ENCODE data around the gene WDR41. TPM values are rescaled to one million over a fixed set of nuclear protein-coding genes. Genes with fewer than 3 reads are reported as not detected.

The WDR41 gene
- total and polyA plus RNA-seq, 8 donors = 7.4 to 27.4 (median 17.8) TPM

GRCh38 chr5:77398458-77398857, 93.7 kb downstream of the WDR41 start:
- H3K4me3 ChIP-seq = no peak overlapping the region
- H3K27ac ChIP-seq = no peak overlapping the region
- TF ChIP-seq CTCF (IDR thresholded peaks at IDR 0.05) = no peak
- 93 to 97% methylated on average over 13 of the region's 13 CpGs for WGBS, 2 donors
- H3K9me3 ChIP-seq = no peaks in the 10 kb centered on the region
- intact Hi-C loops (cut with DNase I) = no loop called here
- no peaks in the 10 kb centered on the region for H3K27me3 ChIP-seq
- FAIRE-seq (no peak), ATAC-seq (no peak), DNase-seq (no peak)
- H3K4me1 ChIP-seq = no peaks in the 10 kb centered on the region
- no peaks in the 10 kb centered on the region for H3K36me3 ChIP-seq

- Histone ChIP-seq H3K27me3 (no peaks in the 10 kb centered on the region), H3K4me1 (no peaks in the 10 kb centered on the region), H3K9me3 (no peaks in the 10 kb centered on the region), H3K4me3 (no peak overlapping the region), H3K27ac (no peak overlapping the region), H3K36me3 (no peaks in the 10 kb centered on the region)
- ATAC-seq (no peak), FAIRE-seq (no peak), DNase-seq (no peak)
- intact Hi-C loops (cut with DNase I) = no loop called here
- 69 to 74% methylated on average over 5 of the region's 5 CpGs for WGBS, 2 donors
- TF ChIP-seq CTCF (IDR thresholded peaks at IDR 0.05) = no peak
Observed at GRCh38 chr5:77397686-77398292, 94.3 kb downstream of the WDR41 start.

DNA sequence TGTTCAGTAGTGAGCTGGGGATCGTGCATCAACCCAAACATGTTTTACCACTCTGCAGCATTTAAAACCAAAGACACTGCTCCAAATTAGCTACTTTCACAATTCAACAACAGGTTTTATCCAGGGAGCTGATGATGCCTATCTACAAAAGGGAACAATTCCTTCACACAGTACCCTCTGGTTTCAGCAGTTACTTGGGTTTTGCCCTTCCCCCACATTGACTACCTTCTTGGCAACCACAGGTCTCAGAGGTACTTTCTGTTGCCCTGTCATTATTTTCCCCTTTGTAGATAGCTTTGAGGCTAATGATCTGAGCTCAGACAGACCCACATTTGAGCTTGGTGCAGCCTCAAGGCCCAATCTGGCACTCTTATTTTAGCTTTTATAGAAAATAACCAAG, 96.1 kb downstream of the WDR41 start:
- no peak overlapping the region for H3K27ac ChIP-seq
- no peaks in the 10 kb centered on the region for H3K9me3 ChIP-seq
- H3K4me3 ChIP-seq = no peak overlapping the region
- no peaks in the 10 kb centered on the region for H3K4me1 ChIP-seq
- no peak for FAIRE-seq
- DNase-seq = no peak
- ATAC-seq = no peak
- intact Hi-C loops (cut with DNase I) = no loop called here
- TF ChIP-seq CTCF (IDR thresholded peaks at IDR 0.05) = no peak
- H3K27me3 ChIP-seq = no peaks in the 10 kb centered on the region
- H3K36me3 ChIP-seq = no peaks in the 10 kb centered on the region
- WGBS, 2 donors = 84 to 90% methylated on average over 1 of the region's 1 CpG

GRCh38 chr5:77394064-77394715, 97.9 kb downstream of the WDR41 start:
- DNase-seq = no peak
- TF ChIP-seq CTCF (IDR thresholded peaks at IDR 0.05) = no peak
- WGBS, 2 donors = 37 to 42% methylated on average over 3 of the region's 3 CpGs

GRCh38 chr5:77391240-77391765, 100.8 kb downstream of the WDR41 start:
- no peak for DNase-seq

More at GRCh38 chr5:77394064-77394715, 97.9 kb downstream of the WDR41 start:
- no peaks in the 10 kb centered on the region for H3K27me3 ChIP-seq
- H3K36me3 ChIP-seq = no peaks in the 10 kb centered on the region
- H3K4me3 ChIP-seq = no peak overlapping the region
- H3K9me3 ChIP-seq = no peaks in the 10 kb centered on the region
- intact Hi-C loops (cut with DNase I) = no loop called here
- no peaks in the 10 kb centered on the region for H3K4me1 ChIP-seq
- H3K27ac ChIP-seq = no peak overlapping the region
- ATAC-seq = peak in 3 of 4 donors; percentile 41 to 52 (median 48)
- FAIRE-seq = no peak

More at GRCh38 chr5:77391240-77391765, 100.8 kb downstream of the WDR41 start:
- H3K27me3 ChIP-seq = no peaks in the 10 kb centered on the region
- no peak overlapping the region for H3K4me3 ChIP-seq
- no peaks in the 10 kb centered on the region for H3K4me1 ChIP-seq
- no peak for TF ChIP-seq CTCF (IDR thresholded peaks at IDR 0.05)
- no peaks in the 10 kb centered on the region for H3K9me3 ChIP-seq
- H3K27ac ChIP-seq = no peak overlapping the region
- ATAC-seq (no peak), FAIRE-seq (no peak)
- H3K36me3 ChIP-seq = no peaks in the 10 kb centered on the region
- WGBS, 2 donors = 74 to 88% methylated on average over 10 of the region's 10 CpGs
- intact Hi-C loops (cut with DNase I) = no loop called here
